ENCODE data around the gene WDR72.

The WDR72 gene

DNA sequence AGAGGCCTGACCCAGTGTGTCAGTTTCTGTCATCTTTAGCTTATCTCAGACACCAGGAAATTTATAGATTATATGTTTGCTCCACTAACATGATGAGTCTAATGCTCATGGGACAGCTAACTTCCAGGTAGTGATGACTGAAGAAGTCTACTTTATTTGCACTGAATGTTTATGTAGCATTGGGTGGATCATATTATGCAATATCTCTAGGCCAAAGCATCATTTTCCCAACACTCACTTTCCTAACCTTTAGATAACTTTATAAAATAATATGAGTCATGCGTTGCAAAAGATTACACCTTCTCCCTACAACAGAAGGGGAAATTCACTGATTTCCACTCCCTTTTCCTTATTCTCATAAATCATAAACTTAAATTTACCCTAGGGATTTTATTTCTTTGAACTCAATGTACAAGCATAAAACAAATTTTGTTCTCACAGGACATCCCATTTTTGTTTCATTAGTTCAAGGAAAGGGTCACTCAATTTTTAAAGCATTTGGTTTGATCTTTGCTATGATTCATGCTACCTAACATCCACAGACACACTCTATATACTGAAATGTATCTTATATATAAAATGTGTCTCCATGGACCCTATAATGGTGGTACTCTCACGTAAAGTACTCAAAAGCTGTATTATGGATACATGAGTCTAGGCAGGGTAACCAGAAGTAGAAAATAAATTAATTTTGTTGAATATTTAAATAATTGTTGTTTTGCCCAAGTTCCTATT lies 225.2 kb downstream of the WDR72 start:
- DNase-seq (ENCODE audit: low spot score), result no peak

DNA sequence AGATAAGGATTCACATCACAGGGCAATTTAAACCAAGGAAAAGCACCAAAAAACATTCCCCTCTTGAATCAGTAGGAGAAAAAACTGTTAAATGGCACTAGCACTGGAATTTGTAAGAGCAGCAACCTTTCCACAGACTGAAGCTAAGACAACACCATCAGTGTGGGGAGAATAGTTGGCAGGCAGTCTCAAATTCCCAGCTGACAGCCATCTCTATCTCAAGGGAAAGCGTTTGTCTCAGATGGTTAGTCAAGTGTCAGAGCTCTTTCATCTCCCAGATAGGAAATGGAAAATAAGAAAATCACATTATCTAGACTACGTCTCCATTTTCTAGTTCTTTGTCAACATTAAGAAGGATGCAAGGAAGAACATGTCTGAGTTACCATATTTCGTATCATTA lies 228.7 kb downstream of the WDR72 start:
- no peak for DNase-seq (ENCODE audit: low spot score)

DNA sequence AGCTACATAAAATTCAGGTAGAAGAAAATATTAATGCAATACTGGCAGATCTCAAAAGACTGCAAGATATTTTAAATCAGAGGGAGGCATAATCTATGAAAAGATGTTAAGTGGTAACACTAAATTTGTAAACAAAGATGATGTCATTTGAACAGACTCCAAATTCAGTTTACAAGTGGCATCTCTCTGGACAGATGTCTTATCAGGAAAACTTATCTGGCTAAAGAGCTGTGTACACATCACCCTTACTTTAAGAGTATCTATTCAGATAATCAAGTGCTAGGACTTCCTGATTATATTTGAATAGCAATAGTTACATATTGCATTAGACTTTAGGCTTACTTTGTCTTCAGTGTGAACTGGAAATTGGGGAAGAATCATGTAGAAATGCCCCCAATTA lies 231.5 kb downstream of the WDR72 start:
- no peak for DNase-seq (ENCODE audit: low spot score)

DNA sequence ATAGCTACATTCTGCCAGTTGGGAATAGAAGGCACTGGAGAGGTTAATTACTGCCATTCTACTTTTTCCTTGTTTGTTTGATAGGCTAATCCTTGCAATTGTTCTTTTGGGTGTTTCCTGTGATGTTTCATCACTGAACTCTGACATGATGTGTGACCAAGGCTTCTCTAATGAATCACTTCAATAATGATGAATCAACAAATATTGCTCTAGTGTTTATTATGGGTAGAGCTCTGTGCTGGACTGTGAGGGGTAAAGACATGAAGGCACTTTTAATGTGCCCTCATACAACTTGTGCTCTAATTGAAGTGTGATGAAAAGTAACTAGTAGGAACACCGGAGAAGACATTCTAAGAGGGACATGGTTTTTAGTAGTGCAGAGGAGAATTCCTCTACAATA lies 233.6 kb downstream of the WDR72 start:
- no peak for DNase-seq (ENCODE audit: low spot score)

DNA sequence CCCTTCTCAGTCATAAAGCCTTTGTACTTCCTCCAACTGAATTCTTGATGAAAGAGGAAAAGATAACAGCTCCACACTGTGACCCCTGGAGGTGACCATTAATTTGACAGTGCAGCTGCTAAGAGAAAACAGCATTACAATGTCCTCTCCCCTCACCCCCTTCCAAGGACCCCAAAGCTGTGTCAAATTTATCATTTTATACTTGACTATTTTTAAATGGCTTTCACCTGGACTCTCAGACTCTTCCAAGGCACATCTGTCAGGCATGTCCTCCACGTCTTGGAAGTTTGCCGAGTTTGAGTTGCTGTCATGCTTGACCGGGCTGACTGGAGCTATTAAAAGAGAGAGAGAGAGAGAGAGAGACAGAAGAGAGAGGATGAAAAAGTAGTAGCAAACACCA lies 236.5 kb downstream of the WDR72 start:
- DNase-seq (ENCODE audit: low spot score), result no peak

DNA sequence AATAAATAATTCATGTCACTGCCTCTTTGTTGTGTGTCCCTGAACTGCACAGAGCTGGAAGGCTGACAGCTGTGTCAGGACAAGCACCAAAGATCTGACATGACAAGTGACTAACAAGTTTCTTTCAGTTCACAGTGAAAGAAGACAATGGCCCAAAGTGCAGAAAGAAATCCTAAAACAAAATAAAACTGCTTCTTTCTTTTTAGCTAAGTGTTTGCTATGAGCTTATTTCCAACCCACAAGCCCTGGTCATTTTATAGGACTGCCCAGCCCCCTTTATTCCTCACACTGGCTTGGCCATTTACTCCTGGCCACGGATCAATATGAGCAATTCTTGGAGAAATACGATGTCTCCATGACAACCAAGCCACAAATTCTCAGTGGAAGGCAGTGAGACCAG lies 238.5 kb downstream of the WDR72 start:
- DNase-seq (ENCODE audit: low spot score), result no peak

DNA sequence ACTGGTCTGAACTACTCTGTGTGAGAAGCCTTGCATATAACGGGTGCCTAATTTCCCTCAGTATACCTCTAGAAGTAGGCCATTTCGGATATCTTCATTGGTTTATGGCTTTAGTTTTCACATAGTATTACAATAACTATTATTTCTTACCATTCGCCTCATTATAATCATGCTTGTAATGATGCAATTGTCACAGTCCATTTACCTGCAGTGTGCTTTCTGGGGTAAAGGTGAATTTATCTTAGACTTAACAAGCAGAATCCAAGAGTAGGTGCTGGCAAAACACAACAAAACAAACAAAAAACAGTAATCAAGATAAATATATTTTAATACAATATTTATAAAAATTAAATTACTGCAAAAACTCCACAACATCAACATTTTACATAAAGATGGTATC lies 246.0 kb downstream of the WDR72 start:
- DNase-seq (ENCODE audit: low spot score), result no peak

DNA sequence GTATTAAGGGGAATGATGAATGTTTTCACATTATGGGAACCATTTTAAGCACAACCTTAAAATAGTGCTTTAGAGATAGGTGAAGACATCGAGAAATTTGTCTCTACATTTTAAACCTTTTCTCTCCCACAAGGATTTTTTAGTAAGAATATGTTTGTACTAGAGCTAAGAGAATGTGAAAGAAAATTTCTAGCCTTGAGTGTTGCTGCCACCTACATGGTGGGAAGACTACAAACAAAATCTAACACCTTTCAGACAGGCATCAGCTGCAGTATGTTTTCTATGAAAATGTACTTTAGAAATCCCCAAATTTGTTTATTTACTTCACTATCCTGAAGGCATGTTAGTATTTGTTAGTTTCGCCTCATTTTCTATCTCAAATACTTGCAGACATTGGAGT lies 247.4 kb downstream of the WDR72 start:
- DNase-seq (ENCODE audit: low spot score), result no peak

DNA sequence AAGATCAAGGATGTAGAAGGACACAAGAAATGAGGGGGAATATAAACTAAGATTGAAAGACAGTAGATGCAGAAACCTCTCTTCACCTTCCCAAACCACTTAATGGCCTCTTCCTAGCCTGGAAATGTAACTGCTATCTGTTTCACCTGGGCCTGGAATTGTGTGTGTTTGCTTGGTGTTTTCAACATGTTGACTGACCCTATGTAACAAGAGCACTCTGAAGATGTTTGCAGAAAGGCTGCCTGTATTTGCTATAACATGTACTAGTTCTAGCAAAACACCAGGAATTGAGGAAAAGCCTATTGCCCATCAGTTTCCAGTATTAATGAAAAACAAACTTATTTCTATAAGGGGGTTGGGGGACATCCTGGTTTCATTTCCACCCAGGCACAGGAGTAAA lies 248.3 kb downstream of the WDR72 start:
- no peak for DNase-seq (ENCODE audit: low spot score)

DNA sequence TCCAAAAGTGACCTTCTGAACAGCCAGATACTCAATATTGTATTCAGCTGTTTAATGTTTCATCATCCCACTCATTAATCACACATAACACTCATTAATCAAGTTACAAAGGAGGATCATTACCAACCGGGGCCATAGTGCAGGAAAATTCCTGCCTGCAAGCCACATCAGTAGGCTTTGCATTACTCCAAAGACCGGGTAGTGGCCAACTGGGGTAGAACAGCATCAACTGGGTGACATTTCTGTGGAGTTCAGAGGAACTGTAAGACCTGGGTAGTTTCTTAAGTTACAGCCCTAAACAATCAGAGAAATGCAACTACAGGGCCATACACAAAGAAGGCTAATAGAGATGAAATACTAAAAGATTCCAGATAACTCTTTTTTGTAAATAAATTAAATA lies 253.1 kb downstream of the WDR72 start:
- no peak for DNase-seq (ENCODE audit: low spot score)

DNA sequence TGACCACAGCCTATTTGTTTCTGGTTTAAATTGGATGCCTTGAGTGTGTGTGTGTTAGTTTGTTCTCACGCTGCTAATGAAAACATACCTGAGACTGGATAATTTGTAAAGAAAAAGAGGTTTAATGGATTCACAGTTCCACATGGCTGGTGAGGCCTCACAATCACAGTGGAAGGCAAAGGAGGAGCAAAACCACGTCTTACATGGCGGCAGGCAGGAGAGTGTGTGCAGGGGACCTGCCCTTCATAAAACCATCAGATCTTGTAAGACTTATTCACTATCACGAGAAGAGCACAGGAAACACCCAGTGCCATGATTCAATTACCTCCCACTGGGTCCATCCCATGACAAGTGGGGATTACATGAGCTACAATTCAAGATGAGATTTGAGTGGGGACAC lies 260.5 kb downstream of the WDR72 start:
- no peak for DNase-seq (ENCODE audit: low spot score)

DNA sequence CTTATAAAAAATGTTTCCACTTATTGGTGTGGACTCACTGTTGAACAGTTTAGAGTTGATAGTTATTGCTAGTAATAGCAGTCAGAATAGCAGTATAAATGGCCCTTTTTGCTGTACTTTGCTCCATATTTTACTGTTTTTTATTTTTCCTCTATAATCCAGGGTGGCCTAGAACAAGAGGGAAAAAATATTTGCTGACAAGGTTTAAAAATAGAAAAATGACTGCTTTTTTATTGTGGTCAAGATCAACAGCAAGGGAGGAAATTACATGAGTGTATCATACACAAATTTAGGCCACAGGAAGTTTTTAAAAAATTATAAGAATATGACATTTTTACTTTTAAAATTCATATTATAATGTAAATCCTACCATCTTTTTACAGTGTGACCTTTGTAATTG lies 269.1 kb downstream of the WDR72 start:
- DNase-seq (ENCODE audit: low spot score), result no peak

DNA sequence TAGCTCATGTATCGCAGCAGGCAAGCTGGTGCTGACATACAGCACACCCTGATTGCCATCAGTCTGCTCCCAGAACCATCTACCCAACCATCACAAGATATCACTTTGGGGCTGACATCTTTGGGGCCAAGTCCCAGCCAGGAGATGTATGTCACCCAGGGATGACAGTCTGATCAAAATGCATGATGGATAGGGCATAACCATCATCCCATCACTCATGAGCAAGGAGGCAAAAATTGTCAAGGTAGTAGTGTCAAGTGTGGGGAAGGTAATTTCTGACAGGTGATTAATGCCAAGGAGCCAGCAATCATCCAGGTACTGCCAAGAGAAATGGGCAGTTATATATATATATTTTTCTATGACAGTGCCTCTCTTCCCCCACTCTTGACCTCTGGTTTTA lies 277.4 kb downstream of the WDR72 start:
- DNase-seq (ENCODE audit: low spot score), result no peak

DNA sequence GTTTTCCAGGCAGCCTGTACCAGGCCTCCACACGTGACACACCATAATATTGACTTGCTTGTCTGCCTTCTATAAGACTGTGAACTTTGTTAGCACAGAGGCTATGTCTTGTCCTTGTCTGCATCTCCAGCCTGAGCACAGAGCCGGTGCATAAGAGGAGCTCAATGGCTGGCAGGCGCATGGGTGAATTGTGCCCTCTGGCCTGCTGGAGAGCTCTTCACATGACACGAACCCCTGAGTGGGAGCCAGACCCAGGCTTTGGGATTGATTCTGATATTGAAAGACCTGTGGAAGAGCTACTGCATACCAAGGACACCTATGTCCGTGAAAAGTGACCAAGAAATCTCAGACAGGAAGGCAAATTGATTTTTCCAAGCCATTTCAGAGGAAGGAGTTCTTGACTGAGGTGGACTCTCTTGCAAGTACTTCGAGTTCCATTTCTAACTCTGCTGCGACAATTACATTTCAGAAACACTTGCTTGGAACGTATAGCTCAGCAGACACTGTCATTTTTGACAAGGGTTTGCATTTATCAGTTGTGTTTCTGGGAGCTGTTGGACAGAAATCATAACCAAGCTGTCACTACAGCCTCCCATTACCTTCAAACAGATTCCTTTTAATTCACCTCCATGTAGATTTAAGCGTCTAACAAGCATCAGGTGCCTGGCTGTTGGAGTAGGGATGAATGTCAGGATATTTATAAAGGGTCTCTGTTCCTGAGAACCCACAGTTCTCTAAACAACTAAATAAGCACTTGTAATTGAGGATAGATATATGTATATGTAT lies 281.3 kb downstream of the WDR72 start:
- DNase-seq (ENCODE audit: low spot score), result no peak

DNA sequence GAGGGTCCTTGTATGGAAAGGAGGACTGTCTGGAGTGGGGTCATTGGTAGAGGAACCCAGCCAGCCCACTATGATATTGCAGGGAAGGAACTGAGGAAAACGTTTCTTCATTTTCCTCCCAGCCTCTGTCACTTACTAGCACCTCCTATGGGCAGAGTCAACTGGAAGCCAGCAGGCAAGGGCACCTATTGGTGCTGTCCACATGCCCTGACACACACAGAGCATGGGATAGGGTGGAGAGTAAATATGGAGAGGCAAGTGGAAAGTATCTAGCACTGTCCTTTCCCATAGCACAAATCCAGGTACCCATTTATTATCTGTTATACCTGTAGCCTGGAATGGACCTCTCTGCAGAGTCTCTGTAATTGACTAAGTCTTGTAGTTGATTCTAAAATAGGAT lies 285.6 kb downstream of the WDR72 start:
- DNase-seq (ENCODE audit: low spot score), result no peak

DNA sequence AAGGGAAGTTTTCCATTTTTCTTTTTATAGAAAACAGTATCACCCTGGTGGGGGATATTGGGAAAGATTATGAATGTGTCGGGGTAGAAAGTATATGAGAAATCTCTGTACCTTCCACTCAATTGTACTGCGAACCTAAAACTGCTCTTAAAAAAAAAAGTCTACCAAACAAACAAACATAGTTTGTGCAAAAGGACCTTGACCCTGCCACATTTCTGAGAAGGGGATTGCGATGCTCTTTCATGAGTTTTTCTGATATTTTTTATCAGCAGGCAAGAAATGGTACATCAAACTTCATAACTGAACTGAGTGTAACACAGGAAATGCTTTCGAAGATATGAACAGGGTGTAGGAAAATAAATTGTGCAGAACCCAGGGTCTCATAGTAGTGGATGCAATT lies 286.0 kb downstream of the WDR72 start:
- DNase-seq (ENCODE audit: low spot score), result no peak

DNA sequence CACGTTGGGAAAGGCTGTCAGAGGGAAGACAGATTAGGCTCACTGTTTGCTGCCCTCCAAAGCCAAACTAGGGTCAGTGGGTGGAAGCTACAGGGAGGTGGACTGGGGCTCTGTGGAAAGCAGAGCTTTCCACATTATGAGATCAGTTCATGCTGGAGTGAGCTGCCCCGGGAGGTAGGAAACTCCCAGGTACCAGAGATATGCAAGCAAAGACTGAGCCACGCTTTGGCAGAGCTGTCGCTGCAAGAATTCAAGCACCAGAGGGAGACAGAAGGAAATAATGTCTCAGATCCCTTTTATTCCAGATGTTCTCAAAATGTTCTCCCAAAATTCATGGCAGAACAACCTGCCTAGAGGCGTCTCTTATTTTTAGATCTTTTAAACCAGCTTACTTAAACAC lies 286.6 kb downstream of the WDR72 start:
- no peak for DNase-seq (ENCODE audit: low spot score)

DNA sequence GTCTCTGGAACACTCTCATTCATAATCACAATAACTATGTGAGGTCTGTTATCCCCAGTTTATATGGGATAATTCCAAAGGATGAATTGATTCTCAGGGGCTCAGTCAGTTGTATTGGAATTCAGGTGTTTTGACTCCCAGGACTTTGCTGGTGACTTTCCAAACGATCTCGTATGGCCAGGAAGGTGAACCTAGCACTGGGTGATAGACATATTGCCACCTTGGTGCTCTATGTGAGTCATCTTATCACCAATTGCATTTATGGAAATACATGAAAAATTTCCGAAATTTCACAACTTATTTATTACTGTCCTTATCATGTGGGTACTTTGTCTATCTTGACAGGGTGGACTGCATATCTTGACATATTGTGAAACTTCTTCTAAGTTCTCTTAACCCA lies 287.3 kb downstream of the WDR72 start:
- DNase-seq (ENCODE audit: low spot score), result no peak

DNA sequence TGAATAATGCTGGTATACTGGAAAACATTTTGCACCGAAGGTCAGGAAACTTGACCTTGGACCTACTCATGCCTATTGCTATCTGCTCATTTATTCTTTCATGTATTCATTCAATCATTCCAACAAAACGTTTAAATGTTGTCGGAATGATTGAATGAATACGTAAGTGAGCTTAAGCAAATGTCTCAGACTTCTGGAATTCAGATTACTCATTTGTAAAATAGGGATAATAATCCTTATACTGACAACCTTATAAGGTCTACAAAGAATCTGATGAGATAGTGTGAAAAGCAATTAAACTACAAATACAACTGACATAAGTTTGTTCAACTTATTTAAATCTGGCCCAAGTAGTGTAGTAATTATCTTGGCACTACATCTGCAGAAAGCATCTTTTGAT lies 288.7 kb downstream of the WDR72 start:
- DNase-seq (ENCODE audit: low spot score), result no peak

DNA sequence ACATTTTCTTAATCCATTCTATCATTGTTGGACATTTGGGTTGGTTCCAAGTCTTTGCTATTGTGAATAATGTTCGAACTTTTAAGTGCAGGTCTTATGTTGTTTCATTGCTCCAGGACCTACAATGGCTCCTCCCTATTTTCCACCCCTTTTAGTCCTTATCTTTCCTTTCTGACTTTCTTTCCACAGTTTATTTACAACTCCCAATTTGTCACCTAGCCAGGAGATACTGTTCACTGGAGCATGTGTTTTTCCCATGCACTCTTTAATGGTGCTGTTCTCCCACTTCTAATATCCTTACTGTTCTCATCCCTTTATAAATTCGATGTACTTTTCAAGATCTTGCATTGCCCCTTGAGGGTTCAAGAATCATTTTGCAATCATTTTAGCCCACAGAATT lies 290.0 kb downstream of the WDR72 start:
- no peak for DNase-seq (ENCODE audit: low spot score)

All from NAMALWA (cell line).